NCI-H187 (cell line): ENCODE results near the gene SASH3.

ENCODE experiments used
- DNase-seq, 2 experiments: peaks; one replicate each; lab custom pipeline; 2025; lab: John Stamatoyannopoulos, UW

SASH3 gene

GRCh38 chrX:129759576-129760061 is 20.1 kb upstream of the SASH3 start:
- DNase-seq: no peak

GRCh38 chrX:129760155-129760554 is 19.6 kb upstream of the SASH3 start:
- no peak for DNase-seq

DNA sequence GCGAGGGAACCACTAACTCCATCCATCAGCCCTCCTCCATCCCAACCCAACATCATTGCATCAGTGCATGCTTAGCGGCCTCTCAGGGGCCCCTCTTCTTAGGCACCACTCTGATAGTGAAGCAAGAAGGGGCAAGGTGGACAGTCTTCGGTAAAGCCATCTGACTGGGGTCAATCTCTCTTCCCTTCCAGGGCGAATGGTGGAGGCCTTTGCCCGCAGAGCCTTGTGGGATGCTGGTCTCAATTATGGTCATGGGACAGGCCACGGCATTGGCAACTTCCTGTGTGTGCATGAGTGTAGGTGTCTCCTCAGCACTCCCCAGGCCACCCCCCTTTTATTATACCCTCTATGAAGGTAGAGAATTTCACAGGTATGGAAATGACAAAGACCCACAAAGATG is 18.8 kb upstream of the SASH3 start:
- DNase-seq: no peak

GRCh38 chrX:129761596-129761995 is 18.2 kb upstream of the SASH3 start:
- DNase-seq: no peak

- DNase-seq: no peak
Observed at GRCh38 chrX:129762448-129762847, 17.3 kb upstream of the SASH3 start.

DNA sequence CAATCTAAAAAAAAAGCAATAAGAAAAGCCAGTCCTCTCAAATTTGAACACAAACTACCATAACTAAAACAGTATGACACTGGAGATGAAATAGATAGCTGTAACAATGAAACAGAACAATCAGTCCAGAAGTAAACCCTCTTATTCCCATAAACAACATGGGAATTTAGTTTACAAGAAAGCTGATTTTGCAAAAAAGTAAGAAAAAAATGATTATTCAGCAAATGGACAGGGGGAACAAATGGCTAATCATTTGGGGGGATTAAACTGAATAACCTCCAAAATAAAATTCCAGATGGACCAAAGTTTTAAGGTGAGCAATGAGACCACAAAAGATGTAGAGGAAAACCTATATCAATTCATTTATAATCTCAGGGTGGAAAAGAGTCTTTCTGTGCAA is 16.1 kb upstream of the SASH3 start:
- no peak for DNase-seq

DNA sequence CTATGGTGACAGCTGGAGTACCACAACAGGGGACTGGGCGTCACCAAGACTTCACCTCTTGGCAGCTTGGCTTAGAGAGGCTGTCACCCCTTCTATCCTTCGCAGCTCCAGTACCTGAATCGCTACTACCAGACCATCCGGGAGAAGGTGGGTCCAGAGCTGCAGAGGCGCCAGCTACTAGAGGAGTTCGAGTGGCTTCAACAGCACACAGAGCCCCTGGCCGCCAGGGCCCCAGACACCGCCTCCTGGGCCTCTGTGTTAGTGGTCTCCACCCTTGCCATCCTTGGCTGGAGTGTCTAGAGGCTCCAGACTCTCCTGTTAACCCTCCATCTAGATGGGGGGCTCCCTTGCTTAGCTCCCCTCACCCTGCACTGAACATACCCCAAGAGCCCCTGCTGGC is 11.6 kb upstream of the SASH3 start:
- no peak for DNase-seq

DNA sequence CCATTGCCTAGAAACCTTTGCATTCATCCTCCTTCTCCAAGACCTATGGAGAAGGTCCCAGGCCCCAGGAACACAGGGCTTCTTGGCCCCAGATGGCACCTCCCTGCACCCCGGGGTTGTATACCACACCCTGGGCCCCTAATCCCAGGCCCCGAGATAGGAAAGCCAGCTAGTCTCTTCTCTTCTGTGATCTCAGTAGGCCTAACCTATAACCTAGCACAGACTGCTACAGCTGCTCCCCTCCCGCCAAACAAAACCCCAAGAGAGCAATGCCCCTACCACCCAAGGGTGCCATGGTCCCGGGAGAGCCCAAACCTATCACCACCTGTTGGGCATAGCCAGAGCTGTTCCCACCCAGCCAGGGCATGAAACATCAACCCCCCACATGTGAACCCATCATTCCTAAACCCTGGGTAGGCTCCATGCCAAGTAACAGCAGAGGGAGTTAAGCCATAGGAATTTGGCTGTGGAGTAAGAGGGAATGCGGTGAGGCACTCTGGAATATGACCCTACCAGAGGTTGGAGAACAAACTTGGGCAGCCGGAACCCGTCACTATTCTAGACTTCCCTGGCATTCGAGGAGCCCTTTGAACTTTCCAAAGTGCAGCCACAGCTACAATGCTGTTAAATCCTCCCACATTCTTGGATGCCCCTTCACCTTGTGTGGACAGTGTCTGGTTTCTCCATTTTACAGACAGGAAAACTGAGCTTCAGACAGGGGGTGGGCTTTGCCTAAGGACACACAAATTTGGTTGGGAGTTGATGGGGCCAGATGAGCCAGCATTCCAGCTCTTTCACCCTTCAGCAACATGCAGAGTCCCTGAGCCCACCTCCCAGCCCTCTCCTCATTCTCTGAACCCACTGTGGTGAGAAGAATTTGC is 10.9 kb upstream of the SASH3 start:
- no peak for DNase-seq

- DNase-seq: no peak
Observed at GRCh38 chrX:129769467-129770154, 10.1 kb upstream of the SASH3 start.

GRCh38 chrX:129771266-129771995 is 8.3 kb upstream of the SASH3 start:
- no peak for DNase-seq

GRCh38 chrX:129772796-129773431 is 6.8 kb upstream of the SASH3 start:
- DNase-seq: no peak

DNA sequence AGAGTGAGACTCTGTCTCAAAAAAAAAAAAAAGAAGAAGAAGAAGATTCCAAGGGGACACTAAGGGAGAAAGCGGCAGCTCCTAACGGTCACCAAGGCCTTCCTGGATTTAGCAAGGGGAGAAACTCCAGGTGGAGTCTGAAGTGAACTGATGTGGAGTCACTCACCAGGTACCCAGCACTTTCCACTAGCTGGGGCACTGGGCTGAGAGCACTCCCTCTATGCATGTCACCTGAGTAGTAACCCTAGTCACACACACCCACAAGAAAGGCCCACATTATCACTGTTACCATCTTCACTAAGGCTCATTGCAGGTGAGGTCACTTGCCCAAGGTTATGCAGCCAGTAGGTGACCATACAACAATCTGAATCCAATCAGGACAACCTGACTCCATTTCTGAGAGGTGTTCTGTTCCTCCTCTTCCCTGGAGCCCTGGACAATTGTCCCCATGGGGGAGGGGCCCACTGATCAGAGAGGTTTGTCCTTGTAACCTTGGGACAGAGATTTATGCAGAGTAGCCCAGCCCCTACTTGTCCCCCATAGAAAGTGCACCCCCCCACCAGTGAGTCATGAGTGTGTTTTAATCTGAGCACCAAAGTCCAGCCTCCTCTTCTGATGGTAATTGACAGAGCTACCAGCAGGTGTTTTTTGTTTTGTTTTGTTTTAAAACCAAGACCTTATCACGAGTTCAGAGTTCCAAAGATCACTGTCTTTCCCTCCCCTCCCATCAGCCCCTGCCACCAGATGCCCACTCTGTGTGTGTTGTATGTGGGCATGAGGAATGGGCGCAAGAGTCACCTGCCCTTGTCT is 5.9 kb upstream of the SASH3 start:
- no peak for DNase-seq

GRCh38 chrX:129777218-129778030 is 2.3 kb upstream of the SASH3 start:
- DNase-seq: no peak

DNA sequence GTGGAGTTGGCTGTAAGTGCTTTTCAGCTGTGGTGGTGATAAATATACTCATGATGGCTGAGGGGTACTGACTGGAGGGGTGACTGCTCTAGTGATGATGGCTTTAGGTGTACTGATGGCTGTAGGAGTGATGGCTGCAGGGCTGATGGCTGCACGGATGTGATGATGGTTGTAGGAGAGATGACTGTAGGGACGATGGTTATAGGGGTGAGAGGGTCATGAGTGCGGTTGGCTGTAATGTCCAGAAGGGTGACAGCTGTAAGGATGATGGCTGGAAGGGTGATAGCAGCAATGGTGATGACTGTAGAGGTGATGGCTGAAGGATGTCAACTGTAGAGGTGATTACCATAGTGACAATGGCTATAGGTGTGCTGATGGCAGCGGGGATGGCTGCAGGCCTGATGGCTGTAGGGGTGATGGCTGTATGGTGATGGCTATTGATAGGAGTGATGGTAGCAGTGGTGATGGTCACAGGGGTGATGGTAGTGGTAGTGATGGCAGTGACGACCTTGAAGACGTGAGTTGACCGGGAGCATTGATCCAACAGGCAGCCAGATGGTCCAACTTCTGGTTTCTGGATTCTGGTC is 570 bp upstream of the SASH3 start:
- no peak for DNase-seq

DNA sequence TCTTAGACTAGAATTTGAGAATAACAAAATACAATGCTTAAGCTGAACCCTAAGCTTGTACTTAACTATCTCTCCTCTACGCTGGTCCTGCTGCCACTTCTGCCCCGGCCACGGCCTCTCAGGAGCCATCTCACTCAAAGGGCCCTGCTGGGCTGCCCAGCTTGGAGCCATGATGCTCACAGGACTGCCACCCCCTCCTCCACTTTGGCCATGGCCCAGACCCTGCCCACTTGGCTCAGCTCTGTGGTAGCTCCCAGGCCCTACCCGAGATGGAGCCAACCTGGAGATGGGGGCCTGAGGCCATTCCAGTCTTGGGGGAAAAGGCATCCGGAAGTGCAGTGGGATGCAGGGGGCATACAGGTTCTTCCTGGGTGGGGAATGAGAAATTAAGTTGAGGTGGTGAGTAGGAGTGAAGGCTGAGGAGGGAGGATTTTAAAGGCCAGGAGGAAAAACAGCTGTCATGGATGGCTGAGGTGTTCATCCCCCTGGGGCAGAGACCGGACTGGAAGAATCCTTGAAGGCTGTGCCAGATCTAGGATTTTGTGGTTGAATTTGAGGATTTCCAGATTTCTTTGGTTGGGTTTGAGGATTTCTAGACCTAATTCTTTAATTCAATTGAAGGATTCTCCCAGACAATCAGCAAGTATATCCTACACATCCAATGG is 824 bp downstream of the SASH3 start:
- no peak for DNase-seq

GRCh38 chrX:129781134-129781672 is 1.5 kb downstream of the SASH3 start:
- no peak for DNase-seq

DNA sequence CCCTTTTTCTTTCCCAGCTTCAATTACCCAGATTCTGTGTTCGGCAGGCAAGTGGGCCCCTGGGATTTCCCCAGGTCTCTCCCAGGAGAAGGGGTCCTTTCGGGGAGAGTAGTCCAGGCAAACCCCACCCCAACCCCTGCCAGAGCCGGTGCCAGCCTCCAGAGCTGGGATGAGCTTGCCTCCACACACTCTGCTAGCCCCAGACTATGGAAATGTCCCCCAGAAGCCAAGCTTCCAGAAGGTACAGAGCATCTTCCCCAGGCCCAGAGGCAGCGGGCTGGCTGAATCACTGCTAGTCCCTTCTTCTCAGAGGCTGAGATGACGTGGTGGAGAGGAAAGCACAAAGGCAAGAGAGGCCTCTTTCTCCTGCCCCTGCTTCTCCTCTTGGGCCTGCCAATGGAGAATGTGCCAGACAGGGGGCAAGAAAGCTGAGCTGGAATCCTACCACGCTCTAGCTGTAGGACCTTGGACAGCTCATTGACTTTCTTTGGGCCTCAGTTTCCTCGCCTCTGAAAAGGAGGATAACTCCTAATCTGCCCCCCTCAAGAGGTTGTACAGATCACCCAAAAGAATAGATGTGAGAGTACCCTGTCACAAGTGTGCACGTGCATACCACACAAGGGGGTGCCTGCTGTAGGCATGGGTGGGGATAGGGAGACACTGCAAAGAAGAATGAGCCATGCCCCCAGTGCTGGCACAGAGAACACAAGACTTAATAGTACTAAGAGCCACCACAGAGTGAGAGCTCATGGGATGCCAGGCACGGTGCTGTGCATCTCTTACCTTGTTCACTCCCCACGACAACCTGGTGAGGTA is 2.1 kb downstream of the SASH3 start:
- no peak for DNase-seq

- DNase-seq: no peak
Observed at GRCh38 chrX:129782706-129783105, 3.0 kb downstream of the SASH3 start.
